HEK293 (cell line): ENCODE results near the gene KIAA0753.

ENCODE experiments used
- CTCF ChIP-seq: fragments of 450-650 bp; formaldehyde crosslinking; IDR thresholded peaks from 2 replicates; pipeline ENCODE4 v1.5.1; 2016; ENCODE audit warnings: missing biosample characterization, missing genetic modification characterization
- REPIN1 ChIP-seq: fragments of 450-650 bp; formaldehyde crosslinking; IDR thresholded peaks from 2 replicates; pipeline ENCODE4 v1.5.1; 2017; ENCODE audit warnings: missing biosample characterization, missing genetic modification characterization, low read depth
- YY2 ChIP-seq: fragments of 450-650 bp; formaldehyde crosslinking; IDR thresholded peaks from 2 replicates; pipeline ENCODE4 v1.5.1; 2016; ENCODE audit warnings: missing biosample characterization, missing genetic modification characterization
- ZBTB10 ChIP-seq: fragments of 450-650 bp; formaldehyde crosslinking; IDR thresholded peaks from 2 replicates; pipeline ENCODE4 v1.5.1; 2016; ENCODE audit warnings: missing biosample characterization, missing genetic modification characterization
- ZBTB49 ChIP-seq: fragments of 450-650 bp; formaldehyde crosslinking; IDR thresholded peaks from 2 replicates; pipeline ENCODE4 v1.5.1; 2016; ENCODE audit warnings: missing biosample characterization, missing genetic modification characterization, low read depth
- ZEB2 ChIP-seq: fragments of 450-650 bp; formaldehyde crosslinking; IDR thresholded peaks from 2 replicates; pipeline ENCODE4 v1.5.1; 2016; ENCODE audit warnings: missing biosample characterization, missing genetic modification characterization
- ZNF311 ChIP-seq: fragments of 450-650 bp; formaldehyde crosslinking; IDR thresholded peaks from 2 replicates; pipeline ENCODE4 v1.5.1; 2017; ENCODE audit warnings: missing biosample characterization, missing genetic modification characterization, borderline replicate concordance
- ZXDB ChIP-seq: fragments of 450-650 bp; formaldehyde crosslinking; IDR thresholded peaks from 2 replicates; pipeline ENCODE4 v1.5.1; 2016; ENCODE audit warnings: missing biosample characterization, missing genetic modification characterization

GRCh38 chr17:6657633-6658287 lies 17.2 kb upstream of the KIAA0753 start:
- TF ChIP-seq CTCF (tag by site-specific recombination): no peak
- no peak for TF ChIP-seq ZNF311
- no peak for TF ChIP-seq REPIN1
- TF ChIP-seq ZEB2 (tag by site-specific recombination): no peak
- TF ChIP-seq ZBTB10 (tag by site-specific recombination): no peak
- no peak for TF ChIP-seq YY2 (tag by site-specific recombination)
- TF ChIP-seq ZXDB (tag by site-specific recombination): no peak
- TF ChIP-seq ZBTB49: no peak
